GM13976 (cell line): Measurements from ENCODE around the gene NRBP1.

Experiments
- DNase-seq: peaks from one replicate; pipeline ENCODE4 v3.0.0; 2012; ENCODE audit warnings: low spot score
- CTCF ChIP-seq: IDR thresholded peaks from 2 replicates; pipeline ENCODE4 v1.5.1; 2012; ENCODE audit warnings: borderline replicate concordance, mild to moderate bottlenecking; ENCODE audit not compliant: insufficient read depth; ENCODE audit errors: extremely low read depth, missing control alignments, control extremely low read depth
- in situ Hi-C: fragments of 300-500 bp; cut with MboI; formaldehyde crosslinking; loops from one replicate; pipeline ENCODE4 v1.12.0; 2022; ENCODE audit warnings: low sequenced_read_pairs, mixed read lengths, inconsistent platforms; ENCODE audit not compliant: unreplicated experiment

Gene NRBP1

GRCh38 chr2:27381577-27382181 lies 46.8 kb upstream of the NRBP1 start:
- DNase-seq = no peak
- in situ Hi-C loops = no loop called here

DNA sequence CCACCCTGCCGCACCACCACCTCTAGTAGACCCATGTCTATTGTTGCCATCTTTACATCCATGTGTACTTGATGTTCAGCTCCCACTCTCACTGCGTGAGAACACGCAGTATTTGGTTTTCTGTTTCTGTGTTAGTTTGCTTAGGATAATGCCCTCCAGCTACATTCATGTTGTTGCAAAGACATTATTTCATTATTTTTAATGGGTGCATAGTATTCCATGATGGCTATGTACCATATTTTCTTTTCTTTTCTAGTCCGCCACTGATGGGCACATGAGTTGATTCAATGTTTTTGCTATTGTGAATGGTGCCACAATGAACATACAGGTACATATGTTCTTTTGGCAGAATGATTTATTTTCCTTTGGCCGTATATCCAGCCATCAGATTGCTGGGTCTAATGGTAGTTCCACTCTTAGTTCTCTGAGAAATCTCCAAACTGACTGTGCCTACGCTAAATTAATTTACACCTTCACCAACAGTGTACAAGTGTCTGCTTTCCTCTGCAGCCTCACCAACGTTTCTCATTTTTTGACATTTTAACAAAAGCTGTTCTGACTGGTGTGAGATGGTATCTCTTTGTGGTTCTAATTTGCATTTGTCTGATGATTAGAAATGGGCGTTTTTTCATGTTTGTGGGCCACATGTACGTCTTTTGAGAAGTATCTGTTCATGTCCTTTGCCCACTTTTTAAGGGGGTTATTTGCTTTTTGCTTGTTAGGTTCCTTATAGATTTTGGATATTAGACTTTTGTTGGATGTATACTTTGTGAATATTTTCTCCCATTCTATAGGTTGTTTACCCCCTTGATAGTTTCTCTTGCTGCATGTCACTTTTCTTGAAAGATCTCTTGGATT lies 37.4 kb upstream of the NRBP1 start:
- in situ Hi-C loops = no loop called here
- TF ChIP-seq CTCF = no peak
- DNase-seq = no peak

More at GRCh38 chr2:27381577-27382181, 46.8 kb upstream of the NRBP1 start:
- TF ChIP-seq CTCF = no peak

GRCh38 chr2:27393225-27393624 lies 35.2 kb upstream of the NRBP1 start:
- DNase-seq = no peak
- no peak for TF ChIP-seq CTCF
- in situ Hi-C loops = no loop called here

DNA sequence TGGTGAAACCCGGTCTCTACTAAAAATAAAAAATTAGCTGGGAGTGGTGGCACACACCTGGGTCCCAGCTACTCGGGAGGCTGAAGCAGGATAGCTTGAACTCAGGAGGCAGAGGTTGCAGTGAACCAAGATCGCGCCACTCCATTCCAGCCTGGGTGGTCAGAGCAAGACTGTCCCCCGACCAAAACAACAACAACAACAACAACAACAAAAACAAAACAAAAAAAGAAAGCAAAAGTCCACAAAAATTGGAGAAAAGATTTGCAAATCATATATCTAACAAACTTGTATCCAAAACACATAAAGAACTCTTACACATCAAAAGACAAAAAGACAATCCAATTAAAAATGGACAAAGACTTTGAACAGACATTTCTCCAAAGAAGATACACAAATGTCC lies 29.5 kb upstream of the NRBP1 start:
- in situ Hi-C loops = no loop called here
- DNase-seq = no peak
- no peak for TF ChIP-seq CTCF

DNA sequence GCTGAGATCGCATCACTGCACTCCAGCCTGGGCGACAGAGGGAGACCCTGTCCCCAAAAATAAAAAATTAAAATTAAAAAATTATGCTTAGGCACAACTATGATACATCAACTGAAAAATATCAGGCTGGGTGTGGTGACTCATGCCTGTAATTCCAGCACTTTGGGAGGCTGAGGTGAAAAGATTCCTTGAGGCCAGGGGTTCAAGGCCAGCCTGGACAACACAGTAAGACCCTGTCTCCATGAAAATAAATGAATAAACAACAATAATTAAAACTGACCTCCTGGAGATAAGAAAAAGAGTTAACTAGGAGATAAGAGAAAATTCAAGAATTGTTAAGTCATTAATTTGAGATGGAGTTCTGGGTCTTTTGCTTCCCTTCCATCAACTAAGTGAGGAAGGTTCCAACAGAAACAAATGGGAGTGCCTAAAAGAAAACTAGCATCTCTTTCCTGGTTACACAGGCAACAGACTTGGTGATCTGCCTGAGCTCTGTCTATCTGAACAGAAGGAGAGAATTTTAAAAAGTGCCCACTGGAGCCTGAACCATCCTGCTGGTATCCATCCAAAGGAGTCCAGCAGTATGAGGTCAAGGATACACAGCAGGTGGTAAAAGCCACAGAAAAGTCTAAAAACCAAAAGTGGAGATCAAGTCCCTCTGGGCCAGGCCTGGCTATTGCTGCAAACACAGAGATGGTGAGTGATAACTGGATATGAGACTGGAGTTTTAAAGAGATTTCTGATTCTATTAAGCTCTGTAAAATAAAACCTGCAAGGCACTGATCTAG lies 27.9 kb upstream of the NRBP1 start:
- TF ChIP-seq CTCF = no peak
- no peak for DNase-seq
- in situ Hi-C loops = no loop called here

DNA sequence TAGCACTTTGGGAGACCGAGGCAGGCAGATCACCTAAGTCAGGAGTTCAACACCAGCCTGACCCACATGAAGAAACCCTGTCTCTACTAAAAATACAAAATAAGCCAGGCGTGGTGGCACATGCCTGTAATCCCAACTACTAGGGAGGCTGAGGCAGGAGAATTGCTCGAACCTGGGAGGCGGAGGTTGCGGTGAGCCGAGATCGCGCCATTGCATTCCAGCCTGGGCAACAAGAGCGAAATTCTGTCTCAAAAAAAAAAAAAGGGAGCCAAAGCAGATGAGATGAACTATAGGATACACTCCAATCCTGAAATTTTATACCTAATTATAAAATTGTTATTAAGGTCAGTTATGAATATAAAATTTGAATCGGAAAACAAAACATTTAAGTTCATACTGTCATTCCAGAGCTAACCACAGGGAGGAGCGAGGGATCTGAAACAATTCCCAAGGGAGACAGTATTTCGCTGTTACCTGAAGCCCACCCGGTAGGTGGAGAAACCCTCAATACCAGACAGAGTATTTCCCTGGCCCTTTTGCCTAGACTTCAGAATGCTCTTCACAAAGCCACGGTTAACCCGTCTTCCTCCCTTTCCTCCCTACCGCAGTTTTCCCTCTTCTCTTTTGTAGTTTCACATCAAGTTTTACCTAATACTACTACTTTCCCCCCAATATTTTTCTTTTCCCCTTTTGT lies 20.5 kb upstream of the NRBP1 start:
- in situ Hi-C loops = no loop called here
- peak; percentile 31 for DNase-seq

More for the DNA sequence above, 20.5 kb upstream of the NRBP1 start:
- TF ChIP-seq CTCF = peak; percentile 7
